Measurements from ENCODE around the gene FAM124A. TPM values are rescaled to one million over a fixed set of nuclear protein-coding genes. Genes with fewer than 3 reads are reported as not detected.

Gene FAM124A
- total RNA-seq, 2 experiments from 2014 or later: 0.44 TPM; not detected in 1

DNA sequence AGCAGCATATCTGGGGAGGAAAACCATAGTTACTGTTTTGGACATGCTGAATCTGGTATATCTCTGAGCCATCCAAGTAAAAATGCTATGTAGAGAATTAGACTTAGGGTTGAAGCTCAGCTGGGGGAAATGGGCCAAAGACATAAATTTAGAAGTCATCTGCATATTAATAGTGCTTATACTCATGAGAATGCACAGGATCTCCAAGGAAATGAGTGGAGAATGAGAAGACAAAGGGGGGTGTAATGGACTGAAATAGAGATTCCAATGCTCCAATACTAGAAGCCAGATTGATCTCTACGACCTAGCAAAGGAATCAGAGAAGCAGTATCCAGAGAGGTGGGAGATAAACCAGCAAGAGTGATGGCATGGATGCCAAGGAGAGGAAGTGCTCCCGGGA is 10.3 kb upstream of the FAM124A start:
- Histone ChIP-seq H3K9me2 (ENCODE audit: insufficient read depth, low read length) (no peaks in the 10 kb centered on the region), H3K4me1 (ENCODE audit: insufficient read depth, low read length, poor library complexity, severe bottlenecking) (no peaks in the 10 kb centered on the region), H3K79me2 (ENCODE audit: insufficient read depth, low read depth, low read length) (no peaks in the 10 kb centered on the region), H3K9me3 (ENCODE audit: low read length) (no peaks in the 10 kb centered on the region), H4K20me1 (ENCODE audit: insufficient read depth, low read length) (no peaks in the 10 kb centered on the region), H3K4me2 (ENCODE audit: low read length) (no peak overlapping the region), H3K4me3 (ENCODE audit: low read depth, low read length, poor library complexity, severe bottlenecking) (no peak overlapping the region), H3K27ac (ENCODE audit: low read depth, low read length, poor library complexity, severe bottlenecking) (no peak overlapping the region), H2AFZ (ENCODE audit: low read length) (no peak overlapping the region), H3K36me3 (ENCODE audit: insufficient read depth, low read length) (no peaks in the 10 kb centered on the region)
- no peak for DNase-seq (ENCODE audit: low spot score)
- ChIA-PET CTCF (ENCODE audit: unreplicated experiment) (no interaction called here), POLR2A (no interaction called here)
- intact Hi-C loops (cut with micrococcal nuclease; ENCODE audit: unreplicated experiment): no loop called here
- no TSS peak for BruUV-seq (replicated peaks)
- TF ChIP-seq, protein P1, sequence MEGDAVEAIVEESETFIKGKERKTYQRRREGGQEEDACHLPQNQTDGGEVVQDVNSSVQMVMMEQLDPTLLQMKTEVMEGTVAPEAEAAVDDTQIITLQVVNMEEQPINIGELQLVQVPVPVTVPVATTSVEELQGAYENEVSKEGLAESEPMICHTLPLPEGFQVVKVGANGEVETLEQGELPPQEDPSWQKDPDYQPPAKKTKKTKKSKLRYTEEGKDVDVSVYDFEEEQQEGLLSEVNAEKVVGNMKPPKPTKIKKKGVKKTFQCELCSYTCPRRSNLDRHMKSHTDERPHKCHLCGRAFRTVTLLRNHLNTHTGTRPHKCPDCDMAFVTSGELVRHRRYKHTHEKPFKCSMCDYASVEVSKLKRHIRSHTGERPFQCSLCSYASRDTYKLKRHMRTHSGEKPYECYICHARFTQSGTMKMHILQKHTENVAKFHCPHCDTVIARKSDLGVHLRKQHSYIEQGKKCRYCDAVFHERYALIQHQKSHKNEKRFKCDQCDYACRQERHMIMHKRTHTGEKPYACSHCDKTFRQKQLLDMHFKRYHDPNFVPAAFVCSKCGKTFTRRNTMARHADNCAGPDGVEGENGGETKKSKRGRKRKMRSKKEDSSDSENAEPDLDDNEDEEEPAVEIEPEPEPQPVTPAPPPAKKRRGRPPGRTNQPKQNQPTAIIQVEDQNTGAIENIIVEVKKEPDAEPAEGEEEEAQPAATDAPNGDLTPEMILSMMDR (conservative IDR thresholded peaks at IDR 0.05; ENCODE audit: low read length): no peak
- TF ChIP-seq EZH2phosphoT487 (IDR thresholded peaks at IDR 0.05; ENCODE audit: borderline replicate concordance, low read depth, low read length): no peak

- Histone ChIP-seq H3K27ac (ENCODE audit: low read depth, low read length, poor library complexity, severe bottlenecking) (no peak overlapping the region), H4K20me1 (ENCODE audit: insufficient read depth, low read length) (no peaks in the 10 kb centered on the region), H3K79me2 (ENCODE audit: insufficient read depth, low read depth, low read length) (no peaks in the 10 kb centered on the region), H2AFZ (ENCODE audit: low read length) (no peak overlapping the region), H3K9me2 (ENCODE audit: insufficient read depth, low read length) (no peaks in the 10 kb centered on the region), H3K36me3 (ENCODE audit: insufficient read depth, low read length) (no peaks in the 10 kb centered on the region), H3K4me2 (ENCODE audit: low read length) (no peak overlapping the region), H3K4me3 (ENCODE audit: low read depth, low read length, poor library complexity, severe bottlenecking) (no peak overlapping the region), H3K4me1 (ENCODE audit: insufficient read depth, low read length, poor library complexity, severe bottlenecking) (no peaks in the 10 kb centered on the region), H3K9me3 (ENCODE audit: low read length) (no peaks in the 10 kb centered on the region)
- intact Hi-C loops (cut with micrococcal nuclease; ENCODE audit: unreplicated experiment): no loop called here
- ChIA-PET CTCF (ENCODE audit: unreplicated experiment) (no interaction called here), POLR2A (no interaction called here)
- TF ChIP-seq, protein P1 (conservative IDR thresholded peaks at IDR 0.05; ENCODE audit: low read length): no peak
- TF ChIP-seq EZH2phosphoT487 (IDR thresholded peaks at IDR 0.05; ENCODE audit: borderline replicate concordance, low read depth, low read length): no peak
- BruUV-seq (replicated peaks): no TSS peak
- DNase-seq (ENCODE audit: low spot score): no peak
Observed at GRCh38 chr13:51212758-51213157, 9.4 kb upstream of the FAM124A start.

GRCh38 chr13:51213173-51213728 is 8.9 kb upstream of the FAM124A start:
- POLR2A ChIA-PET: interaction anchor here (0.7 to 1.3 kb wide), 2 partner anchors 39 to 468 kb away, joined by 3 to 4 read pairs; no protein-coding TSS in a partner anchor
- DNase-seq (ENCODE audit: low spot score): no peak
- intact Hi-C loops (cut with micrococcal nuclease; ENCODE audit: unreplicated experiment): no loop called here
- H3K79me2 ChIP-seq (ENCODE audit: insufficient read depth, low read depth, low read length): no peaks in the 10 kb centered on the region
- no peak overlapping the region for H2AFZ ChIP-seq (ENCODE audit: low read length)
- no peaks in the 10 kb centered on the region for H4K20me1 ChIP-seq (ENCODE audit: insufficient read depth, low read length)
- H3K9me3 ChIP-seq (ENCODE audit: low read length): no peaks in the 10 kb centered on the region
- no peaks in the 10 kb centered on the region for H3K36me3 ChIP-seq (ENCODE audit: insufficient read depth, low read length)
- H3K27ac ChIP-seq (ENCODE audit: low read depth, low read length, poor library complexity, severe bottlenecking): no peak overlapping the region
- no peak overlapping the region for H3K4me2 ChIP-seq (ENCODE audit: low read length)
- CTCF ChIA-PET (ENCODE audit: unreplicated experiment): no interaction called here
- BruUV-seq (replicated peaks): no TSS peak
- no peak overlapping the region for H3K4me3 ChIP-seq (ENCODE audit: low read depth, low read length, poor library complexity, severe bottlenecking)
- H3K4me1 ChIP-seq (ENCODE audit: insufficient read depth, low read length, poor library complexity, severe bottlenecking): no peaks in the 10 kb centered on the region
- no peak for TF ChIP-seq EZH2phosphoT487 (IDR thresholded peaks at IDR 0.05; ENCODE audit: borderline replicate concordance, low read depth, low read length)
- TF ChIP-seq, protein P1 (conservative IDR thresholded peaks at IDR 0.05; ENCODE audit: low read length): no peak
- H3K9me2 ChIP-seq (ENCODE audit: insufficient read depth, low read length): no peaks in the 10 kb centered on the region

Data from OCI-LY7 (cell line).